ENCODE measurements around the gene DGUOK.

DNA sequence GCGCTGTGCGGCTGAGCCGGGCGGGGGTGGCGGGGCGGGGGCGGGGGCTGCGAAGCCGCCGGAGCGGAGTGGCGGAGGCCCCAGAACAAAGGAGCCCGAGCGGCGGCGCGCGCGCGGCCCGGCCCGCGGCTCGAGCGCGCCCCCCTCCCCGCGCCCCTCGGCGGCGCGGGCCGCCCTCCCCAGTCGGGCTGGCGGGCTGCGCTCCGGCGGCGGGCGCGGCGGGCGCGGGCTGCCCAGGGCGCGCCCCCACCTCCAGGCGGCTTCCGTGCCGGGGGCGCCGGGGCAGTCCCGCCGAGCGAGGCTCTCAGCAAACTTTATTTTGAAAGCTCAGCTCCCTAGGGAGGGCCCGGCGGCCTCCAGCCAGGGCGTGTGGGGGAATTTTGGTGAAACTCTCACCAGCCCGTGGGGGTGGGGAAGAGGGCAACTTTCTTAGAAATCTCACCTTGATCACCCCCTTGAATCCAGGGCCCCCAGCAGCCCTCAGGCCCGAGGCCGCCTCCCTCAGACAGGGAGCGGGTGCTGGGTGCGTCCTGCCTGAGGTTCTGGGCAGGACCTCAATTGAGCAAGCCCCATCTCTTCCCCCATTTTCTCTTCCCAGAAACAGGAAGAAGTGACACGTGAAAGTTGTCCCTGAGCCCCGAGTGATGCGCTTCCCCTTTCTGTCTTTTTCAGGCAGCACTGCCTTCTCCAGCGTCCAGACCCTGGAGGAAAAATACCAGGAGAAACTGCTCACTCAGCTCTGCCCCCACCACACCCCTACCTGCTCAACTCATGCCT lies 58.8 kb downstream of the DGUOK start:
- TF ChIP-seq POLR2AphosphoS5 (IDR thresholded peaks at IDR 0.05) (peak in 1 of 3 donors; percentile 12), EP300 (IDR thresholded peaks at IDR 0.05) (no peak)
- TF ChIP-seq, protein P1, sequence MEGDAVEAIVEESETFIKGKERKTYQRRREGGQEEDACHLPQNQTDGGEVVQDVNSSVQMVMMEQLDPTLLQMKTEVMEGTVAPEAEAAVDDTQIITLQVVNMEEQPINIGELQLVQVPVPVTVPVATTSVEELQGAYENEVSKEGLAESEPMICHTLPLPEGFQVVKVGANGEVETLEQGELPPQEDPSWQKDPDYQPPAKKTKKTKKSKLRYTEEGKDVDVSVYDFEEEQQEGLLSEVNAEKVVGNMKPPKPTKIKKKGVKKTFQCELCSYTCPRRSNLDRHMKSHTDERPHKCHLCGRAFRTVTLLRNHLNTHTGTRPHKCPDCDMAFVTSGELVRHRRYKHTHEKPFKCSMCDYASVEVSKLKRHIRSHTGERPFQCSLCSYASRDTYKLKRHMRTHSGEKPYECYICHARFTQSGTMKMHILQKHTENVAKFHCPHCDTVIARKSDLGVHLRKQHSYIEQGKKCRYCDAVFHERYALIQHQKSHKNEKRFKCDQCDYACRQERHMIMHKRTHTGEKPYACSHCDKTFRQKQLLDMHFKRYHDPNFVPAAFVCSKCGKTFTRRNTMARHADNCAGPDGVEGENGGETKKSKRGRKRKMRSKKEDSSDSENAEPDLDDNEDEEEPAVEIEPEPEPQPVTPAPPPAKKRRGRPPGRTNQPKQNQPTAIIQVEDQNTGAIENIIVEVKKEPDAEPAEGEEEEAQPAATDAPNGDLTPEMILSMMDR (IDR thresholded peaks at IDR 0.05), result no peak
